ENCODE results near the gene SULT2B1.

SULT2B1 gene

DNA sequence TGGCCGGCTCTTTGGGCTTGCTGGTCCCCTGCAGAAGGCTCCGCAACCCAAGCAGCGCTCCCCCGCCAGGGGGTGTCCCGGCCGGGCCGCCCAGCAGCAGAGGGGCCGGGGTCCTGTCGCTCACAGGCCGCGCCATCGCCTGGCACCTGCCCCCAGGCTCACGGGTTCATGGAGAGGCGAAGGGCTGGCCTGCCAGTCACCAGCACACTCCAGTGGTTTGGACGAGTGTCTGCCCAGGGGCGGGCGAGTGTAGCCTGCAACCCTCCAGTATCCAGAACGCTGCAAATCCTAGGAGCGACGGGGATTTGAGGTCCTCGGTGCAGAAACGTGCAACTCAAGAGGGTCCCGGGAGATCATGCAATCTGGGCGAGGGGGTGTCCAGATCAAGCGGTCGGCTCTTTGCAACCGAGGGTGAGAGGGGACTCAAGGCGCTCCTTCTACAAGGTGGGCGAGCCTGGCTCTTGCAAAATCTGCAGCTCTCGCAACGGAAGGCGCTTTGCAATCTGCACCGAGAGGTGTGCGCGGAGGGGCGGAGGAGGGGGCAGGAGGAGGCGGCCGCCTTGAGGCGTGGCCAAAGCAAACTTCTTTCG, 85.0 kb downstream of the SULT2B1 start, which contains the start of gene DBP:
Gene DBP, minus strand, starts transcription at position 521 of the 590 bp plus-strand sequence. Its CDS starts 385 bp downstream, at position 136.
- peaks cover 69% of the 10 kb centered on the region for H3K4me1 Mint-ChIP-seq

DNA sequence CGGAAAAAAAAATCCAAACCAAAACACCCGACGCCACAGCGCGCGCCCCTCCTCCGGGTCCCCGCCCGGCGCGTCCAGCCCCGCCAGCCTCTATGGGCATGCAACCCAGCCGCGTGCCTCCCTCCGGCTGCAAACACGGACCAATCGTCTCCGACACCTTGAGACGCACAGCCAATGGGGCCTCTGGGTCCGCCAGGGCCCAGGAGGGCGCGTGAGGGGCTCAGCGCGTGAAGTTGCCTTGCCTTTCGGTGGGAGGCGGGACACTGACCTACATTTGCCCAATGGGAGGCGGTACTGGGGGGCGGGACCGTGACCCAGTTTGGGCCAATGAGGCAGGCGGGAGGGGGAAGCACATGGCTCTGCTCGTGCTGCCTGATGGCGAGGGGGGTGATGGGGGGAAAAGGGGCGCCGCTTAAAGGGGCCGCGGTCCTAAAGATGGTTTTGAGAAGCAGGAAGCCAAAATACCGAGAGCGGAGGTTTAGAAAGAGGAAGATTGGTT, 85.5 kb downstream of the SULT2B1 start:
- DNase-seq (peak; percentile 99 to 100), ATAC-seq (peak; percentile 84)
- Mint-ChIP-seq H3K27ac (peak overlapping the region; percentile 98 to 99), H3K4me1 (peaks cover 66% of the 10 kb centered on the region), H3K27me3 (no peaks in the 10 kb centered on the region), H3K9me3 (peaks cover 7 to 8% of the 10 kb centered on the region in 2 donors), H3K4me3 (peak overlapping the region; percentile 96 to 98)

More for the DNA sequence above, 85.0 kb downstream of the SULT2B1 start, which contains the start of gene DBP:
- H3K27me3 Mint-ChIP-seq: no peaks in the 10 kb centered on the region
- H3K27ac Mint-ChIP-seq: peak within 1 kb of the TSS; percentile 98 to 99
- H3K9me3 Mint-ChIP-seq: peaks cover 7 to 8% of the 10 kb centered on the region in 2 donors
- ATAC-seq (no peak), DNase-seq (peak in 1 of 2 donors; percentile 61)
- H3K4me3 Mint-ChIP-seq: peak within 1 kb of the TSS; percentile 96 to 98

DNA sequence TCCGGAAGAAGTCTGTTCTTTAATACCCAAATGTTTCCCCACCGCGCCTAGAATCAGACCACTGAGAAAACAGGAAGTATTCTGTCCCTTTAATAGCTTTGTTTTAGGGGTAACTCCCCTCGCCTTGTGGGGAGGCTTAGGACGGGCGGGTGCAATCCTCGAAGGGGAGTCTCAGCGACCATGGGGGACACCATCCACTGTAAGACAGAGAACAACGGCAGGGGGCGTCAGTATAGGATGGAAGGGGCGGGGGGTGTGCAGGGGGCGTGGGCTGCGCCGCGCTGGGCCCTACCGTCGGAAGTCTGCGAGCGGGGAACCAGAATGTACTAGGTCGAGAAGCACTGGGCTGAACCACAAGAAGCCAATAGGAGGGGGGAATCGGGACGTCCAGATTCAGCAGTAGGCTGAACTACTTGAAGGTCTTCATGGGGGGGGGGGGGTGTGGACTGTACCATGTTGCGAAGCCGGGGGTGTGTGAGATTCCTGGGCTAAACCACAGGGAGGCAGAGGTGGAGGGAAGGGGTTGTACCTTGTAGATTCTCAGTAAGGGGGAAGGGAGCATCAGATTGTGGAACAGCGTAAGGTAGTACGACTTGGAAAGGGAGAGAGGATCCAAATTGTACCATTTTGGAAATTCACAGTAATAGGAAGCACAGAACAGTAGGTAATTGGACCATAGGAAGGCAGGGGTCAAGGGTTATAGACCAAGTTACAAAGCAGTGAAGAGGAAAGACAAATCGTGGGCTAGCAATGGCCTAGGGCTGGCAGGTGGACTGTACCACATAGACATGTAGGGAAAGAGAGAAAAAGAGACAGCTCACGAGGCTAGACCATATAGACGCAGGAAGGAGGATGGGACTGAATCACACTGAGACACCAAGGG, 86.2 kb downstream of the SULT2B1 start:
- Mint-ChIP-seq H3K27ac (peak overlapping the region; percentile 98 to 99), H3K9me3 (peaks cover 7 to 8% of the 10 kb centered on the region in 2 donors), H3K4me3 (peak overlapping the region; percentile 96 to 98), H3K27me3 (no peaks in the 10 kb centered on the region), H3K4me1 (peaks cover 59% of the 10 kb centered on the region)
- ATAC-seq (peak; percentile 44), DNase-seq (peak; percentile 84 to 90)

DNA sequence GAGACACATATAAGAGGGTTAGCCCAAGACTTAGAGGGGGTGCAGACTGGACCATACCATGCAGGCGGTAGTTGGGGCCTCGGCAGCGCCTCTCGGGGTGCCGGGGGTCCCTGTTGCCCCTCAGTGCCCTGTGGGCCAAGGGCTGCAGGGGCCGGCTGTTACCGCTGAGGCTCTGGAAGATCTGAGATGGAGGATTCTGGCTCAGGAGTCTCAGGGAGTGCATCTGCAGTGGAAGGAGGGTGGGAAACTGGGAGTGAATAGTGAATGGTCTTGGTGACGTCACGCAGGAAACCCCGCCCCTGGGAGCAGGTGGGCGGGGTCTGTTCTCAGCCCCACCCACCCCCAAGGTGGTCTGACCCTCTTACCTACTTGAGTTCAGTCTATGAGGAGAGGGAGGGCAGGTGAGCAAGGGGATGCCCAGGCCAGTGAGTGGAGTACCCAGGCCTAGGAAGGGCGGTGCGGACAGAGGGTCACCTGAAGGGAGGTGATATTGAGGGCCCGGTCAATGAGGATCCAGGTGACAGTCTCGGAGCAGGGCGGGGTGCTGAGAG, 86.9 kb downstream of the SULT2B1 start:
- peaks cover 52% of the 10 kb centered on the region for H3K4me1 Mint-ChIP-seq
- no peak for DNase-seq

DNA sequence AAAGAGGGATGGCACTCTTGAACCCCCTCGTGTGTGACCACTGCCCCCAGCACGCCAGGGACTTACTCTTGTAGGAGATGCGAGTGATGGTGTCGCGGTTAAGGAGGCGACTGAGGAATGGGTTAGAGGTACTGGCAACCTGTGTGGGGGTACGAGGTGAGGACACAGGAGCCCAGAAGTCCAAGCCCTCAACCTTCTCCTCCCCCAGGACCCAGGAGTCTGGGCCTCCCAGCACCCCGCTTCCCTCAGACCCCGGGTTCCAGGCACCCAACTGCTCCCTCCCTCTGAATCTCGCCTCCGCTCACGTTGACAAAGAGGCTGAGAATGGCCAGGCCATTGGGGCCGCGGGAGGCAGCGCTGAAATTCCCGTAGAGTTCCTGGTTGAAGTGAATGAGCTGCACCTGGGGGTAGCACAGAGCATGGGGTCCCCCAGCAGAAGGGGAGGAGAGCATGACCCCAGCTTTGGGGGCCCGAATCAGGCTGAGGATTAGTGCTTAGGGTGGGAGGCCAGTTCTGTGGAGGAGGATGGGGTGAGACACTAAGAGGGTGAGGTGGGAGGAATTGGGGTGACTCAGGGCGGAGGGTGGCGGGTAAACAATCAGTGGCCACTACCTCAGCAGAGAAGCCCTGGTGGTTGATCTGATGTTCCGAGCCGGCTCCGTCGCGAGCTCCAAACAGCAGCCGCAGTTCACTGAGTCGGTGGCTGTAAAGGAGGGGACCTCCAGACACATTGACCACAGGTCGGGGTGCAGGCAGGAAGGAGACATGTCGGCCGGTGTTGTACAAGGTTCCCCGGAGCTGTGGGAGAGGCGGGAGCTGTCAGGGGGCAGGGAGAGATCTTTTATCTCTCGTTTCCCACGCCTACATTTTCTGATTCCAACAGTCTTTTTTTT, 87.8 kb downstream of the SULT2B1 start:
- H3K27me3 Mint-ChIP-seq: no peaks in the 10 kb centered on the region
- H3K4me1 Mint-ChIP-seq: peaks cover 50% of the 10 kb centered on the region
- no peak for ATAC-seq
- H3K27ac Mint-ChIP-seq: no peak overlapping the region
- DNase-seq: no peak
- H3K4me3 Mint-ChIP-seq: peak overlapping the region; percentile 54 to 66
- peaks cover 7 to 8% of the 10 kb centered on the region in 2 donors for H3K9me3 Mint-ChIP-seq

More for the DNA sequence above, 86.9 kb downstream of the SULT2B1 start:
- Mint-ChIP-seq H3K9me3 (peaks cover 7 to 8% of the 10 kb centered on the region in 2 donors), H3K4me3 (peak overlapping the region; percentile 96 to 98), H3K27me3 (no peaks in the 10 kb centered on the region), H3K27ac (peak overlapping the region; percentile 36 to 71)
- ATAC-seq: no peak

DNA sequence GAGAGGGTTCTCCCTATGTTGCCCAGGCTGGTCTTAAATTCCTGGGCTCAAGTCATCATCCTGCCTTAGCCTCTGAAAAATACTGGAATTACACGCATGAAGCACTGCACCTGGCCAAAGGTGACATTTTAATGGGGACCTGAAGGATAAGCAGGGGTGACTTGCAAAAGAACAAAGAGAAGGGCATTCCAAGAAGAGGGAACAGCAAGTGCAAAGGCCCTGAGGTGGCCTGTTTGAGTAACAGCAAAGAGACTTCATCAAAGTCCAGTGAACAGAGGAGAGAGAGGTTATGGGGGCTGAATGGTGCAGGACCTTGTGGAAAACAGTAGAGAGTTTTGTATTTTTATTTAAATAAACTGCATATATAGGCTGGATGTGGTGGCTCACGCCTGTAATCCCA, 89.9 kb downstream of the SULT2B1 start:
- no peaks in the 10 kb centered on the region for H3K27me3 Mint-ChIP-seq
- H3K9me3 Mint-ChIP-seq: peaks cover 7 to 8% of the 10 kb centered on the region in 2 donors
- H3K4me1 Mint-ChIP-seq: peaks cover 55% of the 10 kb centered on the region
- DNase-seq (no peak), ATAC-seq (no peak)
- H3K4me3 Mint-ChIP-seq: no peak overlapping the region
- H3K27ac Mint-ChIP-seq: no peak overlapping the region

DNA sequence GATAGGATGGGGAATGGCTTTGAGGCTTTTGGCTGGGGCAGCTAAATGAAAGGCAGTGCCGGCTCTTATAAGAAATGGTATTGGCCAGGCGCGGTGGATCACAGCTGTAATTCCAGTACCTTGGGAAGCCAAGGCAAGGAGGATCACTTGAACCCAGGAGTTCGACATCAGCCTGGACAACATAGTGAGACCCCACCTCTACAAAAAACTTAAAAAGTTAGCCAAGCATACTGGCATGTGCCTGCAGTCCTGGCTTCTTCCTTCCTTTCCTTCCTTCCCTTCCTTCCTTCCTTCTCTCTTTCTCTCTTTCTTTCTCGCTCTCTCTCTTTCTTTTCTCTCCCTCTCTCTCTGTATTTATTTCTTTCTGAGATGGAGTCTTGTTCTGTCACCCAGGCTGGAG, 90.9 kb downstream of the SULT2B1 start:
- ATAC-seq: no peak

DNA sequence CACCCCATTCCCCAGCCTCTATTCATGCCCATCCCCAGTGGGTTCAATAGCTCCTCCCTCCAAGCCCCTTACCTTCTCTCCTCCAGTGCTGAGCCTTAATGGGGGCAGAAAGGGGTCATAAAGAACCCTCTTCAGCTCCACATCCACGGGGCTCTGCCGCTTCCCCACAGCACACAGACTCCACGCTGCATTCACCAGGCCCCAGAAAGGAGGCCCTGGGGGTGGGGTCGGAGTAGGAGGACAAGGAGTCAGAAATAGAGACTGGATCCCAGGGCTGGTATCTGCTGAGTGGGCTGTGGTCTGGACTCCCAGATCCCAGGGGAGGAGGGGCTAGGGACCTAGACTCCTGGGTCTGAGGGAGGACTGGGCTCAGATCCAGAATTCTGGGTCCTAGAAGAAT, 92.4 kb downstream of the SULT2B1 start:
- DNase-seq: no peak
- H3K4me1 Mint-ChIP-seq: peaks cover 51% of the 10 kb centered on the region
- ATAC-seq: no peak
- H3K9me3 Mint-ChIP-seq: no peaks in the 10 kb centered on the region
- H3K27me3 Mint-ChIP-seq: no peaks in the 10 kb centered on the region
- H3K27ac Mint-ChIP-seq: no peak overlapping the region
- peak overlapping the region; percentile 23 to 97 for H3K4me3 Mint-ChIP-seq

More for the DNA sequence above, 90.9 kb downstream of the SULT2B1 start:
- Mint-ChIP-seq H3K27ac (no peak overlapping the region), H3K9me3 (peaks cover 7 to 8% of the 10 kb centered on the region in 2 donors), H3K27me3 (no peaks in the 10 kb centered on the region), H3K4me3 (no peak overlapping the region), H3K4me1 (peaks cover 56% of the 10 kb centered on the region)
- DNase-seq: no peak

DNA sequence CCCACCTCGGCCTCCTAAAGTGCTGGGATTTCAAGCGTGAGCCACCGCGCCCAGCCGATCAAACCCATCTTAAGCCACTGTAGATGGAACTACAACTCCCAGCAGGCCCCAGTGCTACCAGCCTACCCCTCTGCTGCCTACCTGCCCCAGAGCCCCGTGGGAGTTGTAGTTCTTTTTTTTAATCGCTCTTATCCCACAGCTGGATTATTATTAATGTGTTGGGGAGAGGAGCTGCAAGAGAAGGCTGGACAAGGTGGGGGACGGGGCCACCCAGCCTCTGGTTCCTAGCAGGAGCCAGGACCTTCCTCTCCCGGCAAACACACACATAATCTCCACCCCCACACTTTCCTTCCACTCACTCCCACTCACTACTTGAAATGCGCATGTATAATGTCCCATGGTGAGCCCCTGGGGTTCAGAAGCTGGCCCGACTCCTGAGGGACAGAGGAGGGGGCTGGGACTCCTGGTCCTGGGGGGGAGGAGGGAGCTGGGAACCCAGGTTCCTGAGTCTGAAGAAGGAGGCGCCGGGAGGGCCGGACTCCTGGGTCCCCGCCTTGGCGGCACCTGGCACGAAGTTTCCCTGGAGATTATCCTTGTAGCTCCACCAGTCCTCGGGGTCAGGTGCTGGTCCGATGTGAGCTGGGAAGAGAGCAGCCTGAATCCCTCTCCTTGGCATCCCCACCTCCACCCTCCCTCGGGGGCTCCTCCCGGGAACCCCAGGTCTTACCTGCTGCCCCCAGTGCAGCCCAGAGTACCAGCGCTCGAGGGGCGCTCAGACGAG, 93.1 kb downstream of the SULT2B1 start:
- Mint-ChIP-seq H3K4me3 (peak overlapping the region; percentile 89 to 97), H3K4me1 (peaks cover 49% of the 10 kb centered on the region), H3K9me3 (no peaks in the 10 kb centered on the region), H3K27me3 (no peaks in the 10 kb centered on the region), H3K27ac (peak overlapping the region in 1 of 2 donors; percentile 19)
- peak; percentile 81 for ATAC-seq
- DNase-seq: peak; percentile 74 to 79

DNA sequence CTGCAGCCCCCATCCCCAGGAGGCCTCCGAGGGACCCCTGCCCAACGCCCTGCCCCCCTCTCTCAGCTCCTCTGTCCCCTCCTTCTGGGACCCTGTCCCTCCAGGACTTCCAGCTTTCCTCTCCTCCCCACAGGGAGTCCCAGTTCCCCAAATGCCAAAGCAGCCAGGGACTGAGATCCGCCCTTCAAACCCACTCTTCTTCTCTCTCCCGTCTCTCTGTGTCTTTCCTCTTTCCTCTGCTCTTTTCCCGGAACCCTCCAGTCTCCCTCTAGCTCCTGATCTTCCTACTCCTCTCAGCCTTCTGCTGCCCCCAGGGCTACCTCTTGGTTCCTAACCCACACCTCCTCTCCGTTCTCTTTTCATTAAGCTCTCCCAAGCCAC, 93.6 kb downstream of the SULT2B1 start:
- peaks cover 48% of the 10 kb centered on the region for H3K4me1 Mint-ChIP-seq
- ATAC-seq: no peak

DNA sequence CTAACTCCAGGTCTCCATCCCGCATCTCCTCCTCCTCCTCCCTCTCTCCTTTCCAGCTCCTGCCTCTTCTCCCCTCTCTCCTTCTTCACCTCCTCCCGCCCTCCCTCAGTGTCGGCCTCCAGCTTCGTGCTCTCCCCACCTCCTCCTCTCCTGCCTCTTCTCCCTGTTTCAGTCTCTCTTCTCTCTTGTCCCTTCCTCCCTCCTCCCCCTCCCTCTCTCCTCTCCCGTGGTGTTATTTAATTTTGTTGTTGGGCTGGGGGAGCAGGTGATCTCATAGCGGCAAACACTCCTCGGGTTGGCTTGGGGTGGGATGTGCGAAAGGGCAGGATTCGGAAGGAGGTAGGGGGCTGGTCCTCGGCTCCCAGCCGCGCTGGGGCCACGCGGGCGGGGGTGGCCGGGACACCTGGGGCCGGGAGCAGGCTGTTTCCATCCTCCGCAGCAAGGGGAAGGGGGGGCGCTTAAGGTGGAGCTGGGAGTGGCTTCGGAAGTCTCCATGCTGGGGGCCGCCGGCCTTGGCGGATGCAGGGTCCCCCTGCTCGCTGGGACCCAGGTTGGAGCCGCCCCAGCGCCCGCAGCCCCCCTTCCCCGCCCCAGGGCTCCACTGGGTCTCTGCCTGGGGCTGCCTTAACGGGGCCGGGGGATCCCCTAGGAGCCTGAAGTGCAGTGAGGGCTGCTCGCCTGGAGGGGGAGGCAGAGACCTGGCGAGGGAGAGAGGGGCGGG, 94.2 kb downstream of the SULT2B1 start, which contains the start of gene CA11:
Gene CA11, minus strand, starts transcription at position 187 of the 721 bp plus-strand sequence. CDS start 555 bp downstream, outside the sequence.
- DNase-seq (peak; percentile 94 to 95), ATAC-seq (peak; percentile 89)
- Mint-ChIP-seq H3K27me3 (no peaks in the 10 kb centered on the region), H3K4me1 (peaks cover 48% of the 10 kb centered on the region), H3K27ac (peak within 1 kb of the TSS; percentile 67 to 87), H3K9me3 (no peaks in the 10 kb centered on the region), H3K4me3 (peak within 1 kb of the TSS; percentile 89 to 97)

More for the DNA sequence above, 93.6 kb downstream of the SULT2B1 start:
- no peaks in the 10 kb centered on the region for H3K27me3 Mint-ChIP-seq
- H3K4me3 Mint-ChIP-seq: peak overlapping the region; percentile 89 to 97
- peak overlapping the region; percentile 44 to 87 for H3K27ac Mint-ChIP-seq
- no peak for DNase-seq
- H3K9me3 Mint-ChIP-seq: no peaks in the 10 kb centered on the region

DNA sequence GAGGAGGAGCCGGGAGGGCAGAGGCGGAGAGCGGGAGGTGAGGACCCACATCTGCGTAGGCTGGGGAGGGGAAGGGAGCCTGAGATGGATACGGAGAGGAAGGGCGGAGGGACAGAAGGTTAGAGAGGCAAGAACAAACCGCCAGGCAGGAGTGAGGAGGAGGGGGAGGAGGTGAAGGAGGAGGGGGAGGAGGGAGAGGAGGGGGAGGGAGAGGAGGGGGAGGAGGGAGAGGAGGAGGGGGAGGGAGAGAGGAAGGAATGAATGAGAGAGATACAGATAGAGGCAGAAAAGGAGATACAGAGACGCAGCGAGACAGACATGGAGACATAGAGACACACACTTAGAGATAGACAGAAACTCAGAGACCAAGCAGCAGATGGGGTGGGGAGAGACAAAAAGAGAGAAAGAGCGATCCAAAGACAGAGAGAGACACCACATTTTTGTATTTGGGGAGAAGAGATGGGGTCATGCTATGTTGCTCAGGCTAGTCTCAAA, 94.8 kb downstream of the SULT2B1 start:
- no peaks in the 10 kb centered on the region for H3K9me3 Mint-ChIP-seq
- no peaks in the 10 kb centered on the region for H3K27me3 Mint-ChIP-seq
- no peak for DNase-seq
- H3K4me3 Mint-ChIP-seq: peak overlapping the region; percentile 89 to 97
- no peak for ATAC-seq
- peak overlapping the region in 1 of 2 donors; percentile 67 for H3K27ac Mint-ChIP-seq
- peaks cover 48% of the 10 kb centered on the region for H3K4me1 Mint-ChIP-seq

DNA sequence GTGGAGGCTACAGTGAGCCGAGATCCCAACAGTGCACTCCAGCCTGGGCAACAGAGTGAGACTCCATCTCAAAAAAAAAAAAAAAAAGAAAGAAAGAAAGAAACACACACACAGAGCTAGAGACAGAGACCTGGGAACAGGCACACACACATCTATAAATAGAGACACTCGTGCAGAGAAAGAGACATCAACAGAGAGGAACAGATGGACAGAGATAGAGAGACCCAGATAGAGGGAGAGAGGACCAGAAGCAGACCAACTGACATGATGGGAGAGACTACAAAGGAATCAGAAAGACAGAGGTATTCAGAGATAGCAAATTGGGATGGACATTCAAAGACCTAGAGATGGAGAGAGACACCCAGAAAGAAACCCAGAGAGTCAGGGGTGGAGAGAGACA, 96.2 kb downstream of the SULT2B1 start:
- H3K4me3 Mint-ChIP-seq: no peak overlapping the region
- peaks cover 48% of the 10 kb centered on the region for H3K4me1 Mint-ChIP-seq
- ATAC-seq: no peak
- H3K27ac Mint-ChIP-seq: no peak overlapping the region
- no peak for DNase-seq
- H3K9me3 Mint-ChIP-seq: no peaks in the 10 kb centered on the region
- no peaks in the 10 kb centered on the region for H3K27me3 Mint-ChIP-seq
